Left ventricle myocardium inferior (tissue), 1 donor: ENCODE data around the gene HHIPL1. TPM values are rescaled to one million over a fixed set of nuclear protein-coding genes. Genes with fewer than 3 reads are reported as not detected.
A peak's percentile ranks its signal among the peaks of the same experiment; 100 is the strongest.
"Not testable (repeated sequence)": the region's sequence is repeated elsewhere in the genome, so short reads cannot be mapped to it uniquely, and the experiment has no call there.

ENCODE experiments used
- DNase-seq: peaks from one replicate; pipeline ENCODE4 v3.0.0-alpha.2; 2020
- H3K27ac ChIP-seq: fragments of 200-600 bp; replicated peaks from 2 replicates; pipeline ENCODE4 v1.8.0; 2021
- H3K27me3 ChIP-seq: fragments of 200-600 bp; 2 replicates; pipeline ENCODE4 v1.8.0; 2021; ENCODE audit warnings: low read depth
- H3K36me3 ChIP-seq: fragments of 200-600 bp; 2 replicates; pipeline ENCODE4 v1.8.0; 2021
- H3K4me1 ChIP-seq: fragments of 200-600 bp; 2 replicates; pipeline ENCODE4 v1.8.0; 2021
- H3K4me3 ChIP-seq: fragments of 200-600 bp; 2 replicates; pipeline ENCODE4 v1.8.0; 2021; ENCODE audit warnings: mild to moderate bottlenecking, moderate library complexity
- H3K9me3 ChIP-seq: fragments of 200-600 bp; replicated peaks from 2 replicates; pipeline ENCODE4 v1.8.0; 2021
- CTCF ChIP-seq: fragments of 200-600 bp; IDR thresholded peaks from 2 replicates; pipeline ENCODE4 v1.8.0; 2021; ENCODE audit warnings: antibody characterized with exemption, mild to moderate bottlenecking, borderline replicate concordance
- intact Hi-C: fragments of 100-400 bp; cut with micrococcal nuclease; formaldehyde crosslinking; loops from one replicate; pipeline ENCODE4 v1.11.0; 2022
- total RNA-seq: library from RNA; stranded (reverse); fragmentation: NEBNext Ultra II Directional; extraction: Animal tissue kit (Norgen Biotek cat#: 25700); gene quantifications from one replicate; pipeline ENCODE4 v1.2.1, GENCODE V29; 2021
- donor health status: DM: no; HTN: yes; CAD: no; lungs with severe emphysema.

Gene HHIPL1
- total RNA-seq, 1 donor from 2014 or later: 1.2 TPM

- intact Hi-C loops: no loop called here
Measured at GRCh38 chr14:99660006-99660566, 15.2 kb downstream of the HHIPL1 start.

GRCh38 chr14:99660794-99661193 is 15.9 kb downstream of the HHIPL1 start:
- Histone ChIP-seq H3K36me3 (no peaks in the 10 kb centered on the region), H3K4me1 (peaks cover 5% of the 10 kb centered on the region), H3K4me3 (no peak overlapping the region), H3K27ac (no peak overlapping the region), H3K9me3 (no peaks in the 10 kb centered on the region), H3K27me3 (peaks cover 62% of the 10 kb centered on the region)
- intact Hi-C loops: no loop called here
- no peak for DNase-seq
- TF ChIP-seq CTCF: no peak

More at GRCh38 chr14:99660006-99660566, 15.2 kb downstream of the HHIPL1 start:
- DNase-seq: no peak
- H3K27me3 ChIP-seq: peaks cover 67% of the 10 kb centered on the region
- no peaks in the 10 kb centered on the region for H3K9me3 ChIP-seq
- peaks cover 5% of the 10 kb centered on the region for H3K4me1 ChIP-seq
- TF ChIP-seq CTCF: no peak
- H3K36me3 ChIP-seq: no peaks in the 10 kb centered on the region
- H3K27ac ChIP-seq: no peak overlapping the region
- peak overlapping the region; percentile 29 for H3K4me3 ChIP-seq

- H3K9me3 ChIP-seq, DNase-seq, intact Hi-C loops, H3K36me3 ChIP-seq, H3K4me1 ChIP-seq, H3K27ac ChIP-seq, H3K4me3 ChIP-seq: not testable (repeated sequence)
- H3K27me3 ChIP-seq: peaks cover 58% of the 10 kb centered on the region
Measured at GRCh38 chr14:99661206-99661605, 16.3 kb downstream of the HHIPL1 start.

GRCh38 chr14:99662846-99663245 is 17.9 kb downstream of the HHIPL1 start:
- Histone ChIP-seq H3K4me3 (no peak overlapping the region), H3K9me3 (no peaks in the 10 kb centered on the region), H3K36me3 (peaks cover 2% of the 10 kb centered on the region), H3K4me1 (peaks cover 5% of the 10 kb centered on the region), H3K27me3 (peaks cover 52% of the 10 kb centered on the region), H3K27ac (no peak overlapping the region)
- TF ChIP-seq CTCF: no peak
- intact Hi-C loops: no loop called here
- no peak for DNase-seq

GRCh38 chr14:99663386-99664057 is 18.6 kb downstream of the HHIPL1 start:
- DNase-seq: no peak
- H3K4me1 ChIP-seq: peaks cover 5% of the 10 kb centered on the region
- no peaks in the 10 kb centered on the region for H3K9me3 ChIP-seq
- H3K27ac ChIP-seq: no peak overlapping the region
- no peak overlapping the region for H3K4me3 ChIP-seq
- intact Hi-C loops: no loop called here
- H3K36me3 ChIP-seq: peaks cover 9% of the 10 kb centered on the region
- H3K27me3 ChIP-seq: peaks cover 45% of the 10 kb centered on the region
- no peak for TF ChIP-seq CTCF
